GM12878 (cell line): ENCODE results near the gene CAMK2D.

ENCODE experiments used
- POLR2AphosphoS5 ChIP-seq: IDR thresholded peaks from 2 replicates; pipeline ENCODE4 v1.6.1; 2011; ENCODE audit warnings: mild to moderate bottlenecking, low read length, inconsistent platforms
- TARDBP ChIP-seq: IDR thresholded peaks from 2 replicates; pipeline ENCODE4 v1.6.1; 2016; ENCODE audit warnings: borderline replicate concordance
- TF ChIP-seq, protein P1 (sequence below): IDR thresholded peaks from 2 replicates; pipeline ENCODE4 v1.6.1; 2012; ENCODE audit warnings: low read depth, low read length, improper control_type of control experiment
- TF ChIP-seq, protein P2 (sequence below), 3 experiments: IDR thresholded peaks in 2 of 3; conservative IDR thresholded peaks in 1 of 3; 2 replicates each; pipeline ENCODE4 v1.5.1; 2011; ENCODE audit warnings: low read depth in 3 of 3, low read length in 3 of 3, mild to moderate bottlenecking in 3 of 3, control low read depth in 2 of 3, moderate library complexity in 2 of 3, inconsistent platforms in 1 of 3, mixed read lengths in 1 of 3; ENCODE audit not compliant: control insufficient read depth in 2 of 3, insufficient read depth in 1 of 3; ENCODE audit errors: extremely low read depth in 1 of 3

DNA sequence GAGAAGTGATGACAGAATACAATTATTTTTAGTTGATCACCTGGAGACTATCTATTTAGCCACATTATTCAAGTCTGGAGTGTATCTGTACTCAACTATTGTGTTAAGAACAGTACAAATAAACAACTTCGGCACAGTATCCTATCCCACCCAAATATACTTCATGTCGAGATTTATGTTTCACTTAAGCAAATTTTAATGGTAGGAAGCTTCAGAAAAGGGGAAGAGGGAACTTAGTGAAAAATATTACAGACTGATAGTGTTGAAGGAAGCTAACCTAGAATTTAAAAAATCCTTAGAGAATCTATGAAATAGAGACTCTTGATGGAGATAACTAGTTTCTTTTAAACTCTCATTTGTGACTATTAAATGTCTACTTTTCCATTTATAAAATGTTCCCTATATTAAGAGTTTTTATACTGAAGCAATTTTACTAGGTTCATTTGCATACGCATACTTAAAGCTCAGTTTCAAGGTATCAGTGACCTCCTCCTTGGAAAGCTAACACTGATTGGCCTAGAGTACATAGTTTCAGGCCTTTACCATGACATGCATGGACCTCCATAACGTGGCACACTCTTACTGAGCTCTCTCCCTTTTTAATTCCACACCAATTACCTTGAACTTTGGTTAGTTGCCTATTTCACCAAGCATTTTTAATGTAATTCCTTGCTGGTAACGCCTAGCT, 197.7 kb downstream of the CAMK2D start:
- TF ChIP-seq, protein P1, sequence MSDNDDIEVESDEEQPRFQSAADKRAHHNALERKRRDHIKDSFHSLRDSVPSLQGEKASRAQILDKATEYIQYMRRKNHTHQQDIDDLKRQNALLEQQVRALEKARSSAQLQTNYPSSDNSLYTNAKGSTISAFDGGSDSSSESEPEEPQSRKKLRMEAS: no peak
- TF ChIP-seq, protein P2, sequence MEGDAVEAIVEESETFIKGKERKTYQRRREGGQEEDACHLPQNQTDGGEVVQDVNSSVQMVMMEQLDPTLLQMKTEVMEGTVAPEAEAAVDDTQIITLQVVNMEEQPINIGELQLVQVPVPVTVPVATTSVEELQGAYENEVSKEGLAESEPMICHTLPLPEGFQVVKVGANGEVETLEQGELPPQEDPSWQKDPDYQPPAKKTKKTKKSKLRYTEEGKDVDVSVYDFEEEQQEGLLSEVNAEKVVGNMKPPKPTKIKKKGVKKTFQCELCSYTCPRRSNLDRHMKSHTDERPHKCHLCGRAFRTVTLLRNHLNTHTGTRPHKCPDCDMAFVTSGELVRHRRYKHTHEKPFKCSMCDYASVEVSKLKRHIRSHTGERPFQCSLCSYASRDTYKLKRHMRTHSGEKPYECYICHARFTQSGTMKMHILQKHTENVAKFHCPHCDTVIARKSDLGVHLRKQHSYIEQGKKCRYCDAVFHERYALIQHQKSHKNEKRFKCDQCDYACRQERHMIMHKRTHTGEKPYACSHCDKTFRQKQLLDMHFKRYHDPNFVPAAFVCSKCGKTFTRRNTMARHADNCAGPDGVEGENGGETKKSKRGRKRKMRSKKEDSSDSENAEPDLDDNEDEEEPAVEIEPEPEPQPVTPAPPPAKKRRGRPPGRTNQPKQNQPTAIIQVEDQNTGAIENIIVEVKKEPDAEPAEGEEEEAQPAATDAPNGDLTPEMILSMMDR (IDR thresholded peaks at IDR 0.05 in 2 of 3, conservative IDR thresholded peaks at IDR 0.05 in 1 of 3; ENCODE audit: control insufficient read depth in 2 of 3, extremely low read depth in 1 of 3, insufficient read depth in 1 of 3, low read depth in 3 of 3, low read length in 3 of 3): no peak
- no peak for TF ChIP-seq POLR2AphosphoS5
- TF ChIP-seq TARDBP: no peak
